ENCODE measurements around the gene PRKN.

PRKN gene

DNA sequence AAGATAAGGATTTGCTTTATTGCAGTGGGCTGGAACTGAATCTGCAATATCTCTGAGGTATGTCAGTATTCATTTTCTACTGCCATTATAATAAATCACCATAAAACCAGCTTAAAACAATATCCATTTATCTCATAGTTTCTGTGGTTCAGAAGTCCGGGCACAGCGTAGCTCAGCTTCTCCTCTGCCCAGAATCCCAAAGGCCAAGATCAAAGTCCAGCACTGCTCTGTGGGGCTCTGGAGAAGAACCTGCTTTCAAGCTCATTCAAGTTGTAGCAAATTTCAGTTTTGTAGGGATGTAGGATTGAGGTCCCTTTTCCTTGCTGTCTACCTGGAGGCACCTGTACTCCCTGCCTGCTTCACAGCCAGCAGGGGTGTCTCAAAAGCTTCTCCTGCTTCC is 1113.9 kb downstream of the PRKN start:
- DNase-seq (ENCODE audit: low read depth in 2 of 2), result no peak

DNA sequence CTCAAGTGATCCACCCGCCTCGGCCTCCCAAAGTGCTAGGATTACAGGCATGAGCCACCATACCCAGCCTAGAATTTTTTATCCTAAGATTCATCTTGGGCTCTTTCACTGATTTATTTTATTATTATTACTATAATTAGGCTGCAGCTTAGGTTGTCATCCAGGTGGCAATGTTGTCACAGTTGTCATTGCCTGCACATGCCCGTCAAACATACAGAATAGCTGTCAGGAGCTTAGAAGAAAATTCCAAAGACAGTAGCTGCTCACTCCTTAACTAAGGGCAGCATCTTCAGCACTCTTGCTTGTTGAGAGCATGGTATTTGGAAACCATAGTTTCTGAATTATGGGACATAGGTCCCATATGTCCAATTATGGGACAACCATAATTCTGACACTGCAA is 1118.8 kb downstream of the PRKN start:
- no peak for DNase-seq (ENCODE audit: low read depth in 2 of 2)

- no peak for DNase-seq (ENCODE audit: low read depth in 2 of 2)
Measured at GRCh38 chr6:161607696-161608297, 1119.8 kb downstream of the PRKN start.

- no peak for DNase-seq (ENCODE audit: low read depth in 2 of 2)
Measured at GRCh38 chr6:161602359-161602758, 1125.2 kb downstream of the PRKN start.

DNA sequence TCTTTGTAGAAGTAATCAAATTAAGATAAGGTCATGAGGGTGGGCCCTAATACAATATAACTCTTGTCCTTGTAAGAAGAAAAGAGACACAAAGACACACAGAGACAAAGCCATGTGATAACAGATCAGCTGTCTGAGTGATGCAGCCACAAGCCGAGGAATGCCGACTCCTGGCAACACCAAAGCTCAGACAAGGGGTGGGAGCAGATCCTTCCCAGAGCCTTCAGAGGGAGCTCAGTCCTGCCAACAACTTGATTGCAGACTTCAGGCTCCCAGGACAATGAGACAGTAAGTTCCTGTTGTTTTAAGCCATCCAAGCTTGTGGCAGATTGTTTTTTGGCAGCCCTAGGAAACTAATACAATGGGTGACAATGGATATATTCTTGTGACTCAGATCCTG is 1128.7 kb downstream of the PRKN start:
- DNase-seq (ENCODE audit: low read depth in 2 of 2), result no peak

- no peak for DNase-seq (ENCODE audit: low read depth in 2 of 2)
Measured at GRCh38 chr6:161596807-161597520, 1130.6 kb downstream of the PRKN start.

GRCh38 chr6:161594412-161594811 is 1133.2 kb downstream of the PRKN start:
- DNase-seq (ENCODE audit: low read depth in 2 of 2), result no peak

DNA sequence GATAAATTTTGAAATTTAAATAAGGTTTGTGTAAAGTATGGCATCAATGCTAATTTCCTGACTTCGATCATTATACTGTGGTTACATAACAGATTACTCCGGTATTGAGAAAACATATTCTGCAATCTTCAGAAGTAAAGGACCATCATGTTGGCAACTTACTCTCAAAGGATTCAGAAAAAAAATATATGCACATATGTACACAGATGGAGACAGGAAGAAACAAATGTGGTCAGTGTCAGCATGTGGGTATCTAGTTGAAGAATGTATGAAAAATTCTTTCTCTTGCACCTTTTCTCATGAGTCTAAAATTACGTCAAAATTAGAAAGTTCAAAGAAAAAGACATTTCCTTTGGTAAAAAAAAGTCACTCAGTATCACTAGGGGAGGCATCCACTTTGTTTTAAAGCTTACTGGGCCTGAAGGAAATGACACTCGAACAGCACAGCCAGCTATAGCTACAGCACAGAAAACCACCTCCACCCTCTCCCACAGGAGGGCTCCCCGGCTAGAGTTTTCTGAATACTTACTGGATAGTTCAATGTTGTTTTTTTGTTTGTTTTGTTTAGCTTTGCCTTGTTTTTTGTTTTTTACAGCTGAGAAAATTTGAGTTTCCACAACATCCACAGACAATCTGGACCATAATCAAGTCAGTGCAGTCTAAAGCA is 1136.5 kb downstream of the PRKN start:
- DNase-seq (ENCODE audit: low read depth in 2 of 2), result no peak

GRCh38 chr6:161586887-161587286 is 1140.7 kb downstream of the PRKN start:
- DNase-seq (ENCODE audit: low read depth in 2 of 2), result no peak

DNA sequence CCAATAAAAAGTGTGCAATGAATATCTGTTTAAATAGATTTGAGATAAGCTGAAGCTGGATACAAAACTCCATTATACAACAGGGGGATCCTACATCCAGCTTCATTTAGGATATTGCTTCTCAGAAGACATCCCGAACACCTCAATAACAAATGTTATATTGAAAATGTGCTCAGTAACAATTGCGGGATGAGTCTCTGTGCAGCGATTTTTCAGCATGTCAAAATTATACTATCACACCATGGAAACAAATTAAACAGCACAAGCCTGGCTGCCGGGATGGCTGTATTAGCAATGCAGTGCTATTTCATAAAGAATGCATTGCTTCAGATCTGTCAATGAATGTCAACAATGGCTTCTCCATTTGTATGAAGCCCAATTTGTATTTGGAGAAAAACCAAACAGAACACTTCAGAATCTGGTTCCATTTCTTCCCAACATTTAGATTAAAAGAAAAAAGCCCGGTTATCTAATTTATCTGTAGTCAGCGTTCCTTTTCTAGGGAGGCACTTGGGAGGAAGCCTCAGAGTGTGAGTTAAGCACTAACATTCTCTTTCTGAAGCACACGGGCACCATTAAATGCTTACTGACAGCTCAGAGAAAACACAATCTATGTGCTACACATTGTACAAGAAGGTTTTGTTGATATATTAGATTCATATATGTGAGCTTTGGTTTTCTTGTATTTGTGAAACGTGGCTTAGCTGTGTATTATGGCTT is 1142.8 kb downstream of the PRKN start:
- DNase-seq (ENCODE audit: low read depth in 2 of 2), result no peak

GRCh38 chr6:161584051-161584450 is 1143.5 kb downstream of the PRKN start:
- DNase-seq (ENCODE audit: low read depth in 2 of 2), result no peak

- DNase-seq (ENCODE audit: low read depth in 2 of 2), result no peak
Measured at GRCh38 chr6:161583584-161583983, 1144.0 kb downstream of the PRKN start.

DNA sequence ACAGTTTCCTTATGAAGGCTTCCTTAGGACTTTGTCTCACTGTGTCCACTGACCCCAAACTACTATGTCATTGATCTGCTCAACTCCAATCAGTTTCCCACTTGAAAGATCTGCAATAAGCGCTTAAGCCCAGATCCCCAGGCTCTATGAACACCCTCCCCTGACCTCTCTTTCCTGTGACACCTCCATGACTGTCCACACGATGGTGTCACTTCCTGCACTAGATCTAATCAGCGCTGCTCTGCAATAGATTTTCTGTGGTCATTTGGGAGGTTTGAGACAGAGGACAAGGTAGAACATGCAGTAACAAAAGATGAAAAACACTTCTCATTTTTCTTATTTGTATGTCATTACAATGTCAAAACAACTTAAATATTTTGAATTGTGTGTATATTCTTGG is 1149.1 kb downstream of the PRKN start:
- DNase-seq (ENCODE audit: low read depth in 2 of 2), result no peak

GRCh38 chr6:161575523-161576254 is 1151.9 kb downstream of the PRKN start:
- DNase-seq (ENCODE audit: low read depth in 2 of 2), result no peak

DNA sequence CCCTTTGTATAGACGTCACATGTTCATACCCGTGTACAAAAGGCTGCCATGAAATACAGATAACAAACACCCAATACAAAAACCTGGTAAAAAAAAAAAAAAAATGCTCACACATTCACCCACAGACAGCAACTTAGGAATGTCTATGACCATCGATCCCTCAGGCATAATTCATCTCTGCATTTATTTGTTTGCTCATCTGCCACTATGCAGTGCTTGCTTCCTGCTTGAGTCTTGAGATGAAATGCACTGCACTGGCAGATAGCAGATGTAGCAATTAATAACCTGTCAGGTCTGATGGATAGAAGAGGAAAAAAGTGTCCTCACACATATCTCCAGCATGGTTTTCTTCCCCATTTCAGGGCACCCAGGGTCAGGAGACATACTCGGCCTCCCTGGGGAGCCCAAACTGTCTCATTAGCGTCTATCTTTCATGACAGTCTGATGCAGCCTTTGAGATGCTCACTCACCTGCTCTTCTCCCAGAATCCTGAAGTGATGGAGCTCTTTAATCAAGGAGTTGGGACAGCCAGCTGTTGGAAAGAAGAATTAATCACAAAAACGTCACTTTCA is 1158.6 kb downstream of the PRKN start:
- no peak for DNase-seq (ENCODE audit: low read depth in 2 of 2)

GRCh38 chr6:161564952-161565351 is 1162.6 kb downstream of the PRKN start:
- no peak for DNase-seq (ENCODE audit: low read depth in 2 of 2)

DNA sequence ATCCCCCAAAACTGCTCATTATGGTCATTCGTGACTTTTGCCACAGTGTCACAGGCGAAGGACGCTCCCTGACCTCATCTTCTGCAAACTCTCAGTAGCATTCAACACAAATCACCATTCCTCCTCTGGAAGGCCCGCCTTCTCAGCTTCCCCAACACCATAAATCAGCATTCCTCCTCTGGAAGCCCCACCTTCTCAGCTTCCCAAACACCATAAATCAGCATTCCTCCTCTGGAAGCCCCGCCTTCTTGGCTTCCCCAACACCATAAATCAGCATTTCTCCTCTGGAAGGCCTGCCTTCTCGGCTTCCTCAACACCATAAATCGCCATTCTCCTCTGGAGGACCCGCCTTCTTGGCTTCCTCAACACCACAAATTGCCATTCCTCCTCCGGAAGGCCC is 1165.7 kb downstream of the PRKN start:
- DNase-seq (ENCODE audit: low read depth in 2 of 2), result no peak

DNA sequence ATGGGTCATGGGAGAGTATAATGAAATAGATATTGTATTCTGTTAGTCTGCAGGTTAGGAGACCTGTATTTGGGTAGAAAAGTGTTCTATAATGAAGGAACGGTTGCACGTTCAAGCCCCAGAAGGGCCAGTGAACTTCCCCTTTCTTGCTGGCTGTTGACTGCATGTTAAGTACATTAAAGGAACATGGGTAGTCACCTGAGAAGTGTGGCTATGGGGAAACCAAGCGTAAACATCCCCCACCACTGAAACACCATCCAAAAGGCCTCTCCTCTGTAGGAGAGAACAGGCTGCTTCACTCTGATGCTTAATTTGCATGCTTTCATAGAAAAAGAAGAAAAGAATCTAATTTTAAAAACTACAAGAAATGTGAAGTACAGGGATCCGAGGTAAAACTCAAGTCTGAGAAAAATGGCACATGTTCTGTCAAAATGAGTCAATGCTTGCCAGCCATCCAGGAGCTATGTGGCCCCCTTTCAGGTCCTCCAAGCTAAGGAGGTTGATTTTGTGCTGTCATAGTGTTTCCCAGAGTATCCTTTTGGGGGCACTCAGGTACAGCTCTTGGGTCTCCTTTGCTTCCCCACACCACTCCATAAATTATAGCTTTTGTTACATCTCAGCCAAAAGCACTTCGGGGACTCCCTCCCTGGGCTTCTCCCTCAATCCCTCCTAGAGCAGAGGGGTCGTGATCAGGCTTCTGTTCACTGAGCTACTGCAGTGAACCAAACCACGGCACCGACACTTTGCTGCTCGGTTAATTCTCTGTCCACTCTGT is 1170.0 kb downstream of the PRKN start:
- DNase-seq (ENCODE audit: low read depth in 2 of 2), result no peak

DNA sequence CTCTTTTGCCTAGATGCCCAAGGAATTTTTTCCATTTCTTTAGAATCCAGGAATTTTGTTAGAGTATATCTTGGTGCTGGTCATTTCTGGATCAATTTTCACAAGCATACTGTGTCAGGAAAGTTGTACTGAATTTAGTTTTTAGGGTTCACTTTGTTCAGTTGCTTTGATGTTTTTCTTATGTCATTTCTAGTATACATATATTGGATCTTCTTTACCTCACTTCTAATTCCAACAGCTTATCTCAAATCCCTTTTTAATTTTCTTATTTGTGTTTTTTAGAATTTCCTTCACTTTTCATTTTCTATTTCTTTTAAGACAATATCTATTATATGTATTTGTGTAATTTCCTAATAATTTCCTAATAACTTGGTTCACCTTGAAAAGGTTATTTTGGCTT is 1172.7 kb downstream of the PRKN start:
- DNase-seq (ENCODE audit: low read depth in 2 of 2), result no peak

- DNase-seq (ENCODE audit: low read depth in 2 of 2), result no peak
Measured at GRCh38 chr6:161549977-161550655, 1177.5 kb downstream of the PRKN start.
